Prostate gland (tissue), 2 donors: ENCODE results near the gene SPG7. TPM values are rescaled to one million over a fixed set of nuclear protein-coding genes. Genes with fewer than 3 reads are reported as not detected.

ENCODE experiments used
- DNase-seq: peaks from one replicate; pipeline ENCODE4 v3.0.0-alpha.2; 2019; ENCODE audit warnings: low spot score
- H3K27ac ChIP-seq, 2 donors: fragments of 200-600 bp; sonication (generic); 2 replicates each; pipeline ENCODE4 v1.5.1; 2017 to 2019
- H3K27me3 ChIP-seq: fragments of 200-600 bp; sonication (generic); replicated peaks from 2 replicates; pipeline ENCODE4 v1.5.1; 2019; ENCODE audit not compliant: insufficient read depth
- H3K36me3 ChIP-seq, 2 donors: fragments of 200-600 bp; sonication (generic); 1 replicate in 1 of 2; 2 replicates in 1 of 2; pipeline versions ENCODE4 v1.5.1 to v1.8.1; 2017 to 2019
- H3K4me1 ChIP-seq: fragments of 200-600 bp; sonication (generic); replicated peaks from 2 replicates; pipeline ENCODE4 v1.5.1; 2019
- H3K4me3 ChIP-seq, 2 donors: fragments of 200-600 bp; sonication (generic); 2 replicates each; pipeline ENCODE4 v1.5.1; 2017 to 2019
- H3K9me3 ChIP-seq: fragments of 200-600 bp; sonication (generic); 2 replicates; pipeline ENCODE4 v1.5.1; 2017
- CTCF ChIP-seq, 4 experiments: fragments of 200-600 bp in 2 of 4; fragments of 450-650 bp in 2 of 4; sonication (generic) in 2 of 4; IDR thresholded peaks; 1 replicate in 3 of 4; 2 replicates in 1 of 4; pipeline ENCODE4 v1.5.1; 2016 to 2019; ENCODE audit warnings: antibody characterized with exemption in 4 of 4, mild to moderate bottlenecking in 2 of 4, moderate library complexity in 2 of 4
- POLR2A ChIP-seq: fragments of 450-650 bp; IDR thresholded peaks from one replicate; pipeline ENCODE4 v1.6.1; 2016; ENCODE audit warnings: antibody characterized with exemption, mild to moderate bottlenecking
- POLR2AphosphoS5 ChIP-seq: sonication (generic); formaldehyde crosslinking; IDR thresholded peaks from one replicate; pipeline ENCODE4 v1.6.1; 2017; ENCODE audit warnings: antibody characterized with exemption
- WGBS: methylation state at CpG from one replicate; pipeline ENCODE4 v1.1.5; 2018; 5-methylcytosine and 5-hydroxymethylcytosine counted together
- intact Hi-C: fragments of 100-400 bp; cut with DNase I; formaldehyde crosslinking; loops from one replicate; pipeline ENCODE4 v1.14.2; 2022
- total RNA-seq, 2 donors: library from RNA; depleted of rRNA; stranded (reverse); fragments of >200 nt; gene quantifications; one replicate each; pipeline ENCODE4 v1.1.0, GENCODE V29; 2016

The SPG7 gene
- total RNA-seq, 2 donors from 2014 or later: 128 to 165 TPM

GRCh38 chr16:89506113-89506504, 2.1 kb upstream of the SPG7 start:
- no peaks in the 10 kb centered on the region for H3K9me3 ChIP-seq
- no peak for TF ChIP-seq POLR2AphosphoS5
- no peak for TF ChIP-seq CTCF (IDR thresholded peaks at IDR 0.05)
- TF ChIP-seq POLR2A: no peak
- no peaks in the 10 kb centered on the region for H3K36me3 ChIP-seq
- no peak overlapping the region for H3K4me3 ChIP-seq
- WGBS: 62% methylated on average over 4 of the region's 4 CpGs
- peaks cover 6% of the 10 kb centered on the region for H3K4me1 ChIP-seq
- H3K27me3 ChIP-seq: no peaks in the 10 kb centered on the region
- no peak for DNase-seq
- intact Hi-C loops: loop anchor here (5.0 to 10.0 kb wide), 3 partner anchors 64 to 261 kb away; no protein-coding TSS in a partner anchor
- H3K27ac ChIP-seq: no peak overlapping the region

DNA sequence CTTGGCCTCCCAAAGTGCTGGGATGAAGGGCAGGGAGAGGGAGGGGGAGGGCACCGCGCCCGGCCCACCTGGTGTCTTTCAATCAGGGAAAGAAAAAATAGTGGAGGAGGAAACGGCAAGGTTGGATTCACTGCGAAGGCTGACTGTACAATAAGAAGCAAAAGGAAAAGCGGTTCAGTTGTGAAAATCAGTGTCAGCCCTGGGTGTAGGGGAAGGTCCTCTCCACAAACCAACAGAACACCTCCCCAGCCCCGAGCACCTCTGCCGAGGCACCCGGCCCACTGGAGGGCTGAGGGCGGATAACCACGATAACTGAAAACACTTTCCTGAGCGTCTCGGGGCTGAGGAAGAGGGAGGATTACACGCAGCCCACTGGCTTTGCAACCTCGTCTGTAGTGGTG, 1.4 kb upstream of the SPG7 start:
- TF ChIP-seq POLR2AphosphoS5 (no peak), CTCF (IDR thresholded peaks at IDR 0.05) (no peak), POLR2A (no peak)
- peaks cover 6% of the 10 kb centered on the region for H3K4me1 ChIP-seq
- intact Hi-C loops: loop anchor here (5.0 to 10.0 kb wide), 3 partner anchors 64 to 262 kb away; no protein-coding TSS in a partner anchor
- DNase-seq: no peak
- peaks cover 0 to 6% of the 10 kb centered on the region in 2 donors for H3K36me3 ChIP-seq
- H3K9me3 ChIP-seq: no peaks in the 10 kb centered on the region
- no peak overlapping the region for H3K27ac ChIP-seq
- H3K27me3 ChIP-seq: no peaks in the 10 kb centered on the region
- H3K4me3 ChIP-seq: peak overlapping the region in 1 of 2 donors; percentile 98
- WGBS: 51% methylated on average over 15 of the region's 15 CpGs

- TF ChIP-seq POLR2A (no peak), POLR2AphosphoS5 (no peak), CTCF (IDR thresholded peaks at IDR 0.05) (no peak)
- H3K9me3 ChIP-seq: no peaks in the 10 kb centered on the region
- 14% methylated on average over 28 of the region's 42 CpGs for WGBS
- H3K36me3 ChIP-seq: peaks cover 0 to 6% of the 10 kb centered on the region in 2 donors
- no peaks in the 10 kb centered on the region for H3K27me3 ChIP-seq
- DNase-seq: no peak
- peak overlapping the region; percentile 85 to 98 for H3K4me3 ChIP-seq
- intact Hi-C loops: loop anchor here (5.0 to 10.0 kb wide), 3 partner anchors 65 to 263 kb away; no protein-coding TSS in a partner anchor
- peaks cover 6% of the 10 kb centered on the region for H3K4me1 ChIP-seq
- H3K27ac ChIP-seq: peak overlapping the region; percentile 86 to 88
Observed at GRCh38 chr16:89507214-89507833, 879 bp upstream of the SPG7 start.

DNA sequence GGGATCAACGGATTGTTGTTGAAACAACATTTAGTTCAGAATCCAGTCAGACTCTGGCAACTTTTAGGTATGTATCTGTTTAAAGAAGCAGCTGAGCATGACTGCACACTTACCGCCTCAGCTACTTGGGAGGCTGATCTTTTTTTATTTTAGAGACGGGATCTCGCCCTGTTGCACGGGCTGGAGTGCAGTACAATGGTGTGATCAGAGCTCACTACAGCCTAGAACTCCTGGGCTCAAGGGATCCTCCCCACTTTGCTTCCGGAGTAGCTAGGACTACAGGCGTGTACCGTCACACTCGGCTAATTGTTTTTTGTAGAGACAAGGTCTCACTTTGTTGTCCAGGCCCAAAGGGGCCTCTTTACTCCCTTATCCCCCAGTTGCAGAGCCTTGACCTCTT, 2.3 kb downstream of the SPG7 start:
- DNase-seq: no peak
- 93% methylated on average over 9 of the region's 9 CpGs for whole genome bisulfite sequencing
- TF ChIP-seq POLR2AphosphoS5: no peak
- no peak for TF ChIP-seq POLR2A
- Histone ChIP-seq H3K4me1 (peaks cover 6% of the 10 kb centered on the region), H3K4me3 (no peak overlapping the region), H3K27ac (no peak overlapping the region), H3K27me3 (no peaks in the 10 kb centered on the region), H3K9me3 (no peaks in the 10 kb centered on the region), H3K36me3 (peaks cover 4 to 6% of the 10 kb centered on the region in 2 donors)
- intact Hi-C loops: no loop called here

GRCh38 chr16:89511374-89511773, 3.2 kb downstream of the SPG7 start:
- Histone ChIP-seq H3K36me3 (peaks cover 4 to 6% of the 10 kb centered on the region in 2 donors), H3K4me1 (peaks cover 6% of the 10 kb centered on the region), H3K27ac (no peak overlapping the region), H3K9me3 (no peaks in the 10 kb centered on the region), H3K4me3 (no peak overlapping the region), H3K27me3 (no peaks in the 10 kb centered on the region)
- TF ChIP-seq POLR2AphosphoS5: no peak
- no peak for TF ChIP-seq POLR2A
- no peak for TF ChIP-seq CTCF (IDR thresholded peaks at IDR 0.05)
- WGBS: 87% methylated on average over 8 of the region's 8 CpGs
- DNase-seq: no peak
- intact Hi-C loops: no loop called here
